ENCODE results near the gene LRP5. TPM values are rescaled to one million over a fixed set of nuclear protein-coding genes. Genes with fewer than 3 reads are reported as not detected.

Gene LRP5
- total and polyA plus RNA-seq, 2 experiments from 2014 or later, result 43.9 to 54.3 TPM

DNA sequence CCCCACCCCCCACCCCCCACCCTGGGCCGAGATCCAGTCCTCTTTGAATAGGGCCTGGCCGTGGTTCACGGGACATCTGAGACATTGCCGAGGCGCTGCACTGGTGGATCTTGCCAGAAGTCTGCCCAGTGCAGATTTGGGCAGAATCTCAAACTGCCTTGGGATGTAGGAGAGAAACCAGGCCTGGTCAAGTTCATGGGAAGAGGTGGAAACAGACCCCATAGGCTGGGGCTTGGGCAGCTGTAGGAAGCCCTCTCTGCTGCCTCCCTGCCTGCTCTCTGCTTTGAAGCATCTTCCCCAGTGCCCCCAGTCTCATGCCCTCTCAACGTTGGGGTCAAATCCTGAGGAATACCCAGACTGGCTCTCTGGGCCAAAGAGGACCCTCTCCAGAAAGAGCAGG, 132.2 kb downstream of the LRP5 start:
- no peak overlapping the region for H3K4me2 ChIP-seq
- no peak overlapping the region for H3K4me3 ChIP-seq
- 86% methylated on average over 6 of the region's 6 CpGs for WGBS (ENCODE audit: low lambda C conversion rate, missing lambda C conversion rate)
- H2AFZ ChIP-seq, result no peak overlapping the region
- DNase-seq (ENCODE audit: low spot score), result no peak
- H3K27me3 ChIP-seq, result no peaks in the 10 kb centered on the region
- TF ChIP-seq EZH2phosphoT487 (IDR thresholded peaks at IDR 0.05; ENCODE audit: low read depth, severe bottlenecking, unreplicated experiment) (no peak), EZH2 (IDR thresholded peaks at IDR 0.05; ENCODE audit: borderline replicate concordance) (no peak), CTCF (IDR thresholded peaks at IDR 0.05; ENCODE audit: poor library complexity) (no peak)
- no peaks in the 10 kb centered on the region for H4K20me1 ChIP-seq (ENCODE audit: insufficient read depth, poor library complexity, severe bottlenecking)
- no peaks in the 10 kb centered on the region for H3K79me2 ChIP-seq
- H3K4me1 ChIP-seq (ENCODE audit: insufficient read depth), result peaks cover 9% of the 10 kb centered on the region
- no peaks in the 10 kb centered on the region for H3K9me3 ChIP-seq (ENCODE audit: low read depth)
- no peaks in the 10 kb centered on the region for H3K36me3 ChIP-seq (replicated peaks; ENCODE audit: insufficient read depth, low read depth)
- H3K27ac ChIP-seq, result no peak overlapping the region
- no peaks in the 10 kb centered on the region for H3K9me2 ChIP-seq (replicated peaks; ENCODE audit: insufficient read depth)

DNA sequence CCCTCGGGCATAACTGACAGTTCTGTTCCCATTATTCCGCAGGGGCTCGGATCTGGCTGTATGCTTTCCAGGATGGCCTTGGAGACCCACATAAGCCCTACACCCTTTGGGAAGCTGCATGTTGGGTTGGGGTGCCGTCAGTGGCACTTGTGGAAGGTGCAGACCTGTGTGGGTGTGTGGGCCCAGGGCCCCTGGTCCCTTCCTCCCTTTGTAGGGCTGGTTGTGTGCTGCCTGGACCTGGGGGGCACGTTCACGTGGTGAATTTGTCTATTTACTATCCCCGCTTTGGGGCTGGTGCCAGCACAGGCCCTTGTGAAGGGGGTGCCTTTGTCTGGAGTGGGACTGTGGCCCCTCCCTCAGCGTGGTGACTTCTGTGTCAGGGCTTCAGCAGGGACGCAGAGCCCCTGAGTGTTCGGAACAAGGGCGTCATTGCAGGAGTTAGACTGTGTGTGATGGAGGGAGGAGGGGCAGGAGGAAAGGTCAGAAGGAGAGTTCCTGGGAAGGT, 133.2 kb downstream of the LRP5 start:
- 93% methylated on average over 11 of the region's 11 CpGs for WGBS (ENCODE audit: low lambda C conversion rate, missing lambda C conversion rate)

GRCh38 chr11:68446046-68446725, 133.8 kb downstream of the LRP5 start:
- Histone ChIP-seq H3K36me3 (replicated peaks; ENCODE audit: insufficient read depth, low read depth) (no peaks in the 10 kb centered on the region), H3K4me3 (no peak overlapping the region), H3K9me2 (replicated peaks; ENCODE audit: insufficient read depth) (no peaks in the 10 kb centered on the region), H4K20me1 (ENCODE audit: insufficient read depth, poor library complexity, severe bottlenecking) (no peaks in the 10 kb centered on the region), H3K4me1 (ENCODE audit: insufficient read depth) (peaks cover 8% of the 10 kb centered on the region), H3K4me2 (no peak overlapping the region), H3K79me2 (no peaks in the 10 kb centered on the region), H3K9me3 (ENCODE audit: low read depth) (no peaks in the 10 kb centered on the region), H3K27me3 (no peaks in the 10 kb centered on the region), H2AFZ (no peak overlapping the region), H3K27ac (no peak overlapping the region)
- WGBS (ENCODE audit: low lambda C conversion rate, missing lambda C conversion rate), result 96% methylated on average over 18 of the region's 18 CpGs
- TF ChIP-seq CTCF (IDR thresholded peaks at IDR 0.05; ENCODE audit: poor library complexity), result no peak
- TF ChIP-seq EZH2phosphoT487 (IDR thresholded peaks at IDR 0.05; ENCODE audit: low read depth, severe bottlenecking, unreplicated experiment), result no peak
- TF ChIP-seq EZH2 (IDR thresholded peaks at IDR 0.05; ENCODE audit: borderline replicate concordance), result no peak
- no peak for DNase-seq (ENCODE audit: low spot score)

More for the DNA sequence above, 133.2 kb downstream of the LRP5 start:
- Histone ChIP-seq H3K27me3 (no peaks in the 10 kb centered on the region), H2AFZ (no peak overlapping the region), H3K79me2 (no peaks in the 10 kb centered on the region), H3K4me2 (no peak overlapping the region), H3K4me1 (ENCODE audit: insufficient read depth) (peaks cover 9% of the 10 kb centered on the region), H3K4me3 (no peak overlapping the region), H3K9me3 (ENCODE audit: low read depth) (no peaks in the 10 kb centered on the region), H3K27ac (no peak overlapping the region), H4K20me1 (ENCODE audit: insufficient read depth, poor library complexity, severe bottlenecking) (no peaks in the 10 kb centered on the region), H3K9me2 (replicated peaks; ENCODE audit: insufficient read depth) (no peaks in the 10 kb centered on the region), H3K36me3 (replicated peaks; ENCODE audit: insufficient read depth, low read depth) (no peaks in the 10 kb centered on the region)
- DNase-seq (ENCODE audit: low spot score), result no peak
- TF ChIP-seq EZH2 (IDR thresholded peaks at IDR 0.05; ENCODE audit: borderline replicate concordance), result no peak
- no peak for TF ChIP-seq CTCF (IDR thresholded peaks at IDR 0.05; ENCODE audit: poor library complexity)
- no peak for TF ChIP-seq EZH2phosphoT487 (IDR thresholded peaks at IDR 0.05; ENCODE audit: low read depth, severe bottlenecking, unreplicated experiment)
